HepG2 (cell line): ENCODE data around the gene IL18R1. TPM values are rescaled to one million over a fixed set of nuclear protein-coding genes. Genes with fewer than 3 reads are reported as not detected.

Experiments
- ATAC-seq: fragments of 200-7000 bp; cut with Tn5 transposase; 3 replicates; pipeline ENCODE4 v1.9.1; 2020; ENCODE audit warnings: mild to moderate bottlenecking, moderate library complexity
- BruUV-seq: library from RNA; stranded (reverse); fragments of 400-500 nt; replicated peaks from 2 replicates; lab custom pipeline; 2021; lab: Mats Ljungman, UMichigan
- CTCF ChIA-PET: fragments of 300-600 bp; formaldehyde crosslinking; extraction: SDS; loops from one replicate; lab custom pipeline; 2021; ENCODE audit warnings: low total read pairs, inconsistent platforms, low intra/inter-chr PET ratio; lab: Yijun Ruan, JAX
- POLR2A ChIA-PET: fragments of 350-600 bp; sonication (Branson Sonifier 250); formaldehyde crosslinking; loops from one replicate; lab custom pipeline; 2020; ENCODE audit warnings: antibody characterized with exemption, inconsistent platforms; lab: Yijun Ruan, JAX
- DNase-seq: peaks from one replicate; pipeline ENCODE4 v3.0.0-alpha.2; 2015; ENCODE audit warnings: low spot score
- FAIRE-seq: peaks from 3 replicates; lab custom pipeline; 2011; peaks lifted over from hg19 to GRCh38; lab: Jason Lieb, UNC
- H2AFZ ChIP-seq: one replicate; pipeline ENCODE4 v1.6.1; 2011; ENCODE audit warnings: low read length, inconsistent platforms
- H3K27ac ChIP-seq: fragments of 300-600 bp; 3 replicates; pipeline ENCODE4 v1.8.0; 2011; ENCODE audit warnings: mixed run types, mild to moderate bottlenecking, mixed read lengths, low read length, inconsistent platforms; ENCODE audit not compliant: insufficient read depth; ENCODE audit errors: extremely low read length
- H3K27me3 ChIP-seq, 2 experiments: fragments of 200-600 bp in 1 of 2; 2 replicates in 1 of 2; 3 replicates in 1 of 2; pipeline versions ENCODE4 v1.6.0 to v1.8.0; 2011; ENCODE audit warnings: low read length in 2 of 2, mild to moderate bottlenecking in 2 of 2, moderate library complexity in 2 of 2, inconsistent platforms in 1 of 2; ENCODE audit not compliant: insufficient read depth in 2 of 2, control insufficient read depth in 1 of 2
- H3K36me3 ChIP-seq, 2 experiments: fragments of 200-600 bp in 1 of 2; replicated peaks in 1 of 2; 2 replicates in 1 of 2; 3 replicates in 1 of 2; pipeline versions ENCODE4 v1.5.1 to v1.8.0; 2011; ENCODE audit warnings: low read length in 2 of 2, inconsistent platforms in 1 of 2; ENCODE audit not compliant: insufficient read depth in 2 of 2, control insufficient read depth in 1 of 2
- H3K4me1 ChIP-seq: 2 replicates; pipeline ENCODE4 v1.5.1; 2012; ENCODE audit warnings: low read length, inconsistent platforms; ENCODE audit not compliant: insufficient read depth
- H3K4me2 ChIP-seq: 2 replicates; pipeline ENCODE4 v1.6.0; 2011; ENCODE audit warnings: low read depth, low read length, inconsistent platforms
- H3K4me3 ChIP-seq, 3 experiments: fragments of 200-600 bp in 1 of 3; sonication (generic), shearing (Covaris generic) in 1 of 3; replicated peaks in 1 of 3; 2 replicates each; pipeline ENCODE4 v1.5.1; 2011 to 2016; ENCODE audit warnings: low read length in 3 of 3, inconsistent platforms in 2 of 3, low read depth in 2 of 3, mild to moderate bottlenecking in 2 of 3, control low read depth in 1 of 3, mixed read lengths in 1 of 3; ENCODE audit not compliant: insufficient read depth in 1 of 3
- H3K79me2 ChIP-seq: one replicate; pipeline ENCODE4 v1.6.1; 2011; ENCODE audit warnings: low read length, inconsistent platforms; ENCODE audit not compliant: insufficient read depth
- H3K9ac ChIP-seq: 2 replicates; pipeline ENCODE4 v1.6.0; 2011; ENCODE audit warnings: mild to moderate bottlenecking, low read depth, low read length, inconsistent platforms; ENCODE audit not compliant: insufficient read depth
- H3K9me3 ChIP-seq: 2 replicates; pipeline ENCODE4 v1.5.1; 2012; ENCODE audit warnings: mild to moderate bottlenecking, low read length
- H4K20me1 ChIP-seq: 2 replicates; pipeline ENCODE4 v1.6.0; 2011; ENCODE audit warnings: inconsistent platforms, mild to moderate bottlenecking, low read length, moderate library complexity; ENCODE audit not compliant: insufficient read depth
- ARID2 ChIP-seq: sonication (generic); formaldehyde crosslinking; IDR thresholded peaks from 2 replicates; pipeline ENCODE4 v1.8.1; 2022; ENCODE audit warnings: mild to moderate bottlenecking, missing genetic modification reagents, borderline replicate concordance
- GATAD2A ChIP-seq: IDR thresholded peaks from 2 replicates; pipeline ENCODE4 v1.6.1; 2016
- MBD4 ChIP-seq: IDR thresholded peaks from 2 replicates; pipeline ENCODE4 v1.6.1; 2012; ENCODE audit warnings: low read length, inconsistent platforms, borderline replicate concordance
- NAIF1 ChIP-seq: sonication (generic); formaldehyde crosslinking; IDR thresholded peaks from 2 replicates; pipeline ENCODE4 v1.5.0; 2020; ENCODE audit warnings: mild to moderate bottlenecking, missing genetic modification reagents, borderline replicate concordance
- NFIB ChIP-seq: sonication (generic); formaldehyde crosslinking; IDR thresholded peaks from 2 replicates; pipeline ENCODE4 v1.9.0; 2021; ENCODE audit warnings: missing genetic modification reagents, mild to moderate bottlenecking, borderline replicate concordance
- ZNF292 ChIP-seq: sonication (generic); formaldehyde crosslinking; IDR thresholded peaks from 2 replicates; pipeline ENCODE4 v1.8.1; 2022; ENCODE audit warnings: mild to moderate bottlenecking, low read depth, missing genetic modification reagents, borderline replicate concordance
- ZNF446 ChIP-seq: sonication (generic); formaldehyde crosslinking; IDR thresholded peaks from 2 replicates; pipeline ENCODE4 v1.5.0; 2020; ENCODE audit warnings: mild to moderate bottlenecking, missing genetic modification reagents
- ZNF496 ChIP-seq: sonication (generic); formaldehyde crosslinking; IDR thresholded peaks from 2 replicates; pipeline ENCODE4 v1.8.1; 2023; ENCODE audit warnings: mild to moderate bottlenecking, moderate library complexity, missing genetic modification reagents; ENCODE audit not compliant: insufficient replicate concordance
- ZSCAN12 ChIP-seq: sonication (generic); formaldehyde crosslinking; IDR thresholded peaks from 2 replicates; pipeline ENCODE4 v1.9.0; 2021; ENCODE audit warnings: mild to moderate bottlenecking, missing genetic modification reagents
- in situ Hi-C: cut with HindIII; loops from 2 replicates; pipeline ENCODE4 v1.10.0; 2017; ENCODE audit warnings: low pct_unique_long_range_greater_than_20kb; ENCODE audit not compliant: extremely low pct_ligation_motif_present
- intact Hi-C: fragments of 100-400 bp; cut with micrococcal nuclease; formaldehyde crosslinking; loops from one replicate; pipeline ENCODE4 v1.10.0; 2022; ENCODE audit not compliant: unreplicated experiment
- polyA plus RNA-seq, 8 experiments: library from polyadenylated mRNA; depleted of rRNA in 3 of 8; stranded (reverse) in 7 of 8; unstranded in 1 of 8; fragments of >200 nt; fragmentation: Illumina TruSeq in 4 of 8; extraction: Trizol in 4 of 8; gene quantifications; 2 replicates each; pipeline versions ENCODE4 v1.2.1 to v1.2.3, GENCODE V29; 2011 to 2016; ENCODE audit warnings: low read depth in 4 of 8, missing spikeins in 1 of 8, mixed read lengths in 1 of 8; ENCODE audit not compliant: insufficient read depth in 1 of 8
- total RNA-seq, 5 experiments: library from RNA; depleted of rRNA; stranded (reverse); fragments of >200 nt; fragmentation: Illumina TruSeq; extraction: Trizol; gene quantifications; 2 replicates each; pipeline ENCODE4 v1.2.3, GENCODE V29; 2016; ENCODE audit warnings: low read depth in 1 of 5
- TF ChIP-seq, protein P1 (sequence below): sonication (generic); formaldehyde crosslinking; IDR thresholded peaks from 2 replicates; pipeline ENCODE4 v1.8.1; 2023; ENCODE audit warnings: missing genetic modification reagents, mild to moderate bottlenecking, borderline replicate concordance
- TF ChIP-seq, protein P2 (sequence below): sonication (generic); formaldehyde crosslinking; IDR thresholded peaks from 2 replicates; pipeline ENCODE4 v1.4.0; 2020; ENCODE audit warnings: mild to moderate bottlenecking, missing genetic modification reagents
- TF ChIP-seq, protein P3 (sequence below): sonication (generic); formaldehyde crosslinking; IDR thresholded peaks from 2 replicates; pipeline ENCODE4 v1.4.0; 2020; ENCODE audit warnings: missing genetic modification reagents

Gene IL18R1
- total and polyA plus RNA-seq, 2 of the 13 experiments (the other 11 are each of a cell fraction or from before 2014, with no cell fraction given) = 0.01 to 0.04 TPM

DNA sequence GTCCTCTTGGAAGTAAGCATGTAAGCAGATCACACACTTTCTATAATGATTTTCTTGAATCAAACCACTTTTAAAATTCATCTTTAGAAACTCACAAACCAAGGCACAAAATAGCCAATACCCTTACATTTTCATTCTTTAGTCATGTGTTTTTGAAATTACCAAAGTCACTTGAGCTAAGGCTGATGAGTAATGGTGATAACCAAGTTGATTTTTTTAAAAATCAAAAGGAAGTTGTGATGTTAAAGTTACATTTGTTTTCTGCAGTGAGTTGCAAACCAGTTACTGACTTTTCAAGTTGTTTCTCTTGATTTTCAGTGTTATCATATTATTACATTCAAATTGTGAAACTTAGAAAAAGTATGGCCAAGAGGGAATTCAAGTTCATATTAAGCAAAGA lies 45.9 kb downstream of the IL18R1 start:
- H4K20me1 ChIP-seq = no peaks in the 10 kb centered on the region
- no peak overlapping the region for H3K27ac ChIP-seq
- no peak for ATAC-seq
- no peak overlapping the region for H2AFZ ChIP-seq
- H3K79me2 ChIP-seq = no peaks in the 10 kb centered on the region
- H3K9me3 ChIP-seq = no peaks in the 10 kb centered on the region
- no peak overlapping the region for H3K4me3 ChIP-seq
- ChIA-PET CTCF (no interaction called here), POLR2A (no interaction called here)
- H3K36me3 ChIP-seq = no peaks in the 10 kb centered on the region
- no peak for DNase-seq
- no TSS peak for BruUV-seq
- H3K4me1 ChIP-seq = no peaks in the 10 kb centered on the region
- H3K9ac ChIP-seq = no peak overlapping the region
- FAIRE-seq = no peak
- no peak overlapping the region for H3K4me2 ChIP-seq
- H3K27me3 ChIP-seq = no peaks in the 10 kb centered on the region
- in situ Hi-C loops (no loop called here), intact Hi-C loops (no loop called here)
- TF ChIP-seq, protein P1, sequence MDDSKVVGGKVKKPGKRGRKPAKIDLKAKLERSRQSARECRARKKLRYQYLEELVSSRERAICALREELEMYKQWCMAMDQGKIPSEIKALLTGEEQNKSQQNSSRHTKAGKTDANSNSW (CRISPR knock-in tag) = no peak
- no peak for TF ChIP-seq NFIB (CRISPR knock-in tag)
- TF ChIP-seq, protein P2, sequence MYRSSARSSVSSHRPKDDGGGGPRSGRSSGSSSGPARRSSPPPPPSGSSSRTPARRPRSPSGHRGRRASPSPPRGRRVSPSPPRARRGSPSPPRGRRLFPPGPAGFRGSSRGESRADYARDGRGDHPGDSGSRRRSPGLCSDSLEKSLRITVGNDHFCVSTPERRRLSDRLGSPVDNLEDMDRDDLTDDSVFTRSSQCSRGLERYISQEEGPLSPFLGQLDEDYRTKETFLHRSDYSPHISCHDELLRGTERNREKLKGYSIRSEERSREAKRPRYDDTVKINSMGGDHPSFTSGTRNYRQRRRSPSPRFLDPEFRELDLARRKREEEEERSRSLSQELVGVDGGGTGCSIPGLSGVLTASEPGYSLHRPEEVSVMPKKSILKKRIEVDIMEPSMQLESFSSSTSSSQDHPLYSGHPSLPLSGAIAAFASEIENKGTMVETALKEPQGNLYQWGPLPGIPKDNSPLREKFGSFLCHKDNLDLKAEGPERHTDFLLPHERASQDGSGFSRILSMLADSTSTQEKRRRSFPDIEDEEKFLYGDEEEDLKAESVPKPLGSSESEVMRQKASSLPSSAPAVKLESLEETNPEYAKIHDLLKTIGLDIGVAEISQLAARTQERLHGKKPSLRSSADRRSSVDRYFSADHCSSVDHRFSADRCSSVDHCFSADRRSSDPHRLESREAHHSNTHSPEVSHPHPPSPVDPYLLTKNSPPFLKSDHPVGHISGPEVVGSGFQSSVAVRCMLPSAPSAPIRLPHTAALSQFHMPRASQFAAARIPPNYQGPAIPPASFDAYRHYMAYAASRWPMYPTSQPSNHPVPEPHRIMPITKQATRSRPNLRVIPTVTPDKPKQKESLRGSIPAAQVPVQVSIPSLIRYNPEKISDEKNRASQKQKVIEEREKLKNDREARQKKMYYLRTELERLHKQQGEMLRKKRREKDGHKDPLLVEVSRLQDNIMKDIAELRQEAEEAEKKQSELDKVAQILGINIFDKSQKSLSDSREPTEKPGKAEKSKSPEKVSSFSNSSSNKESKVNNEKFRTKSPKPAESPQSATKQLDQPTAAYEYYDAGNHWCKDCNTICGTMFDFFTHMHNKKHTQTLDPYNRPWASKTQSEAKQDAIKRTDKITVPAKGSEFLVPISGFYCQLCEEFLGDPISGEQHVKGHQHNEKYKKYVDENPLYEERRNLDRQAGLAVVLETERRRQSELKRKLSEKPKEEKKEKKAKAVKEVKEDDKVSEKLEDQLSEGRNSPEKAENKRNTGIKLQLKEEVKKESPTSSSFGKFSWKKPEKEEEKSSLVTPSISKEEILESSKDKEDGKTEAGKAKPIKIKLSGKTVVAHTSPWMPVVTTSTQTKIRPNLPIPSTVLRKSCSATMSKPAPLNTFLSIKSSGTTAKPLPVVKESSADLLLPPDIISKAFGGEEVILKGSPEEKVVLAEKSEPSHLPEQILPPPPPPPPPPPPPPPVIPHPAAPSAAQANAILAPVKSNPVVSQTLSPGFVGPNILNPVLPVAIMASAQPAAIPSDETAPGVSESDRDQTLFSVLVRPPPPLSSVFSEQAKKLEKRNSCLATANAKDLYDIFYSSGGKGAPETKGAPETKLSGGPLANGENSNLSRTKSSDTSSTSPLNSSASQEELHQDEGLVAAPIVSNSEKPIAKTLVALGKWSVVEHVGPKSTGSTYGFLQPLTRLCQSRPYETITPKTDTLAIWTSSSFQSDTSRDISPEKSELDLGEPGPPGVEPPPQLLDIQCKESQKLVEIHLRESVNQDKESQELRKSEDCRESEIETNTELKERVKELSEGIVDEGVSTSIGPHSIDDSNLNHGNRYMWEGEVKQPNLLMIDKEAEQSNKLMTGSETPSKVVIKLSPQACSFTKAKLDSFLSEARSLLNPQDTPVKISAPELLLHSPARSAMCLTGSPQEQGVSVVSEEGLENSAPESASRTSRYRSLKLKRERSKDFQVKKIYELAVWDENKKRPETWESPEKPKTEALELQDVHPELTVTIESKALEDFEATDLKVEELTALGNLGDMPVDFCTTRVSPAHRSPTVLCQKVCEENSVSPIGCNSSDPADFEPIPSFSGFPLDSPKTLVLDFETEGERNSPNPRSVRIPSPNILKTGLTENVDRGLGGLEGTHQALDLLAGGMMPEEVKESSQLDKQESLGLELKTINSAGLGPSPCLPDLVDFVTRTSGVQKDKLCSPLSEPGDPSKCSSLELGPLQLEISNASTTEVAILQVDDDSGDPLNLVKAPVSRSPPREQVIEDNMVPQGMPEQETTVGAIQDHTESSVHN (CRISPR knock-in tag) = no peak
- TF ChIP-seq ZNF292 (CRISPR knock-in tag) = no peak
- TF ChIP-seq GATAD2A (CRISPR knock-in tag) = no peak
- no peak for TF ChIP-seq ARID2 (CRISPR knock-in tag)
- TF ChIP-seq, protein P3, sequence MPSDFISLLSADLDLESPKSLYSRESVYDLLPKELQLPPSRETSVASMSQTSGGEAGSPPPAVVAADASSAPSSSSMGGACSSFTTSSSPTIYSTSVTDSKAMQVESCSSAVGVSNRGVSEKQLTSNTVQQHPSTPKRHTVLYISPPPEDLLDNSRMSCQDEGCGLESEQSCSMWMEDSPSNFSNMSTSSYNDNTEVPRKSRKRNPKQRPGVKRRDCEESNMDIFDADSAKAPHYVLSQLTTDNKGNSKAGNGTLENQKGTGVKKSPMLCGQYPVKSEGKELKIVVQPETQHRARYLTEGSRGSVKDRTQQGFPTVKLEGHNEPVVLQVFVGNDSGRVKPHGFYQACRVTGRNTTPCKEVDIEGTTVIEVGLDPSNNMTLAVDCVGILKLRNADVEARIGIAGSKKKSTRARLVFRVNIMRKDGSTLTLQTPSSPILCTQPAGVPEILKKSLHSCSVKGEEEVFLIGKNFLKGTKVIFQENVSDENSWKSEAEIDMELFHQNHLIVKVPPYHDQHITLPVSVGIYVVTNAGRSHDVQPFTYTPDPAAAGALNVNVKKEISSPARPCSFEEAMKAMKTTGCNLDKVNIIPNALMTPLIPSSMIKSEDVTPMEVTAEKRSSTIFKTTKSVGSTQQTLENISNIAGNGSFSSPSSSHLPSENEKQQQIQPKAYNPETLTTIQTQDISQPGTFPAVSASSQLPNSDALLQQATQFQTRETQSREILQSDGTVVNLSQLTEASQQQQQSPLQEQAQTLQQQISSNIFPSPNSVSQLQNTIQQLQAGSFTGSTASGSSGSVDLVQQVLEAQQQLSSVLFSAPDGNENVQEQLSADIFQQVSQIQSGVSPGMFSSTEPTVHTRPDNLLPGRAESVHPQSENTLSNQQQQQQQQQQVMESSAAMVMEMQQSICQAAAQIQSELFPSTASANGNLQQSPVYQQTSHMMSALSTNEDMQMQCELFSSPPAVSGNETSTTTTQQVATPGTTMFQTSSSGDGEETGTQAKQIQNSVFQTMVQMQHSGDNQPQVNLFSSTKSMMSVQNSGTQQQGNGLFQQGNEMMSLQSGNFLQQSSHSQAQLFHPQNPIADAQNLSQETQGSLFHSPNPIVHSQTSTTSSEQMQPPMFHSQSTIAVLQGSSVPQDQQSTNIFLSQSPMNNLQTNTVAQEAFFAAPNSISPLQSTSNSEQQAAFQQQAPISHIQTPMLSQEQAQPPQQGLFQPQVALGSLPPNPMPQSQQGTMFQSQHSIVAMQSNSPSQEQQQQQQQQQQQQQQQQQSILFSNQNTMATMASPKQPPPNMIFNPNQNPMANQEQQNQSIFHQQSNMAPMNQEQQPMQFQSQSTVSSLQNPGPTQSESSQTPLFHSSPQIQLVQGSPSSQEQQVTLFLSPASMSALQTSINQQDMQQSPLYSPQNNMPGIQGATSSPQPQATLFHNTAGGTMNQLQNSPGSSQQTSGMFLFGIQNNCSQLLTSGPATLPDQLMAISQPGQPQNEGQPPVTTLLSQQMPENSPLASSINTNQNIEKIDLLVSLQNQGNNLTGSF (CRISPR knock-in tag) = no peak
- no peak for TF ChIP-seq NAIF1 (CRISPR knock-in tag)
- no peak for TF ChIP-seq ZNF496 (CRISPR knock-in tag)
- TF ChIP-seq MBD4 = no peak
- TF ChIP-seq ZNF446 (CRISPR knock-in tag) = no peak
- TF ChIP-seq ZSCAN12 (CRISPR knock-in tag) = no peak
